HG02571 (cell line): ENCODE data around the gene TXK.
"Not testable (repeated sequence)": the region's sequence is repeated elsewhere in the genome, so short reads cannot be mapped to it uniquely, and the experiment has no call there.

Experiments used
- ATAC-seq: cut with Tn5 transposase; IDR thresholded peaks from one replicate; pipeline ENCODE4 v1.9.1; 2021; ENCODE audit warnings: mild to moderate bottlenecking, moderate library complexity; ENCODE audit not compliant: unreplicated experiment

TXK gene

GRCh38 chr4:48134081-48134480, at the start of gene TXK:
TSS of gene TXK (minus strand) at chr4:48134250. CDS start at chr4:48134170, 80 bp downstream.
- no peak for ATAC-seq

- no peak for ATAC-seq
Measured at GRCh38 chr4:48180234-48180633, 46.2 kb upstream of the TXK start.

GRCh38 chr4:48178931-48179330, 44.9 kb upstream of the TXK start:
- no peak for ATAC-seq

DNA sequence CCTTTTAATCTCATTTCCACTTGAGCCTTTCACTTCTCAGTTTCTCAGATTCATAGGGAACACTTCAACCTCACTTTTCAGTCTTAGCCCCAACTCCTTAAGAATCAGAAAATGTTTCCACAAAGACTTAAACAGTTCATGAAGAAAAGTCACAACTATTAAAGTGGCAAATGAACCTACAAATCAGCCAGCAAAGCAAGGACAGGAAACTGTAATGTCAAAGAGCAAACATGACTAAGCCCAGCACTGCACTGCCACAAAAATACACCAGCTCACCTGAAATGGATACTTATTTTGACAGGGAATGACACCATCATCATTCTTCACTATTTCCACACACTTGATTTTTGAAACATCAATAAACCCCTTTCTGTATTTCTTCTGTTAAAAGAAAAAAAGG, 41.8 kb upstream of the TXK start:
- no peak for ATAC-seq

DNA sequence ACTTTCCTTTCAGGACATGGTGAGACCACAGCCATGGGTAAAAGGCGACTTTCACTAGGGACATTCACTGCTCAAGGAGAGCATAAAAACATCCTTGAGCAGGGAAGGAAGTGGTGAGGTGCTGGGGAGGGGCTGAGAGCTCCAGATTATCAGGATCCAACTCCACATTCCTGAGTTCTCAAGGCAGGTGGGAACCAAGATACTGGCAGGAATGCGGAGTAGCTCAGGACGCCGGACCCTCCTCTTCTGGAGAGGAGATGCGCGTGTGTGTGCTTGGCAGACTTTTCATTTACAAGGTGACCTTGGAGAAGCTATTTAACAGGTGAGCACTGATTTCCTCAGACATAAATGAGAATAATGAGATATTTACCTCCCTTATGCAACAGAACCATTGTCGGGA, 41.3 kb upstream of the TXK start:
- ATAC-seq, result no peak

DNA sequence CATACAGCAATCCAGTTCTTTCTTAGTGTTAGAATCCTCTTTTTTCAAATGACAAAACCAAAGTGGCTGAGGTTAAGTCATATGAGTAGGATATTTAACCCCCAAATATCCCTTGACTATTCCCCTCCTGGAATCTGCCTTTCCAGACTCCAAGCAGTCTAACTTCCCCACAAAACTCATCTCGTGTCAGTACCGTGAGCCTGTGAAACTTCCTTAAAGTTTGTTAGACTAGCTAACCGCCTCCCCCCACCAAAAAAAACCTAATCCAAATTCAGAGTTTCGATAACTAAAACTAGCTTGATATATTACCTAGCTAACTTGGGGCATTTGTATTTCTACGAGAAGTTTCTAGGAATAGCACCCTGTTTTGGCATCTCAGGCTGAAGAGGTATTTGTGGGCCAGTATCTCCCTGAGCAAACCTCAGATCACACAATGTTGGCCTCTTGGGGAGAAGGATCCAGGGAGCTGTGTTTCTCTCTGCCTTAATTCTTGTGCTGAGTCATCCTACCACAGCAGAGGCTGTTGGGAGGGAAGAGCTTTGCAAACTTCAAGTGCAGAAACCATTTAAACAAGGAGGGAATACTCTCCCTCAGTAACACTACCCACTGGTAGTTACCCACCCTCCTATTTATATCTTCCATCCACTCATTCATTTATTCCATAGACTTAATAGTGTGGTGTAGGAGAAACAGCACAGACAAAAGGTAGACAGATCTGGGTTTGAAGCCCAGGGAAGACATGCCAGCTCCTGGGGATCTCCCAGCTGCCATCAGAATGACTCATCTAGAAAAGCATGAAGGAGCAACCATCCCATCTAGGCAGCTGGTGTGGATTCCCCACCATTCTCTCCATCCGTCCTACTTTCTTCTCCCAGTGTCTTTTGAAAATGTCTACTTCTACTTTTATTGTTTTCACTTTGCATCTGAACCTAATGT, 39.3 kb upstream of the TXK start:
- ATAC-seq, result peak; percentile 53

GRCh38 chr4:48172651-48173050, 38.6 kb upstream of the TXK start:
- ATAC-seq, result no peak

- ATAC-seq, result no peak
Measured at GRCh38 chr4:48169636-48170035, 35.6 kb upstream of the TXK start.

DNA sequence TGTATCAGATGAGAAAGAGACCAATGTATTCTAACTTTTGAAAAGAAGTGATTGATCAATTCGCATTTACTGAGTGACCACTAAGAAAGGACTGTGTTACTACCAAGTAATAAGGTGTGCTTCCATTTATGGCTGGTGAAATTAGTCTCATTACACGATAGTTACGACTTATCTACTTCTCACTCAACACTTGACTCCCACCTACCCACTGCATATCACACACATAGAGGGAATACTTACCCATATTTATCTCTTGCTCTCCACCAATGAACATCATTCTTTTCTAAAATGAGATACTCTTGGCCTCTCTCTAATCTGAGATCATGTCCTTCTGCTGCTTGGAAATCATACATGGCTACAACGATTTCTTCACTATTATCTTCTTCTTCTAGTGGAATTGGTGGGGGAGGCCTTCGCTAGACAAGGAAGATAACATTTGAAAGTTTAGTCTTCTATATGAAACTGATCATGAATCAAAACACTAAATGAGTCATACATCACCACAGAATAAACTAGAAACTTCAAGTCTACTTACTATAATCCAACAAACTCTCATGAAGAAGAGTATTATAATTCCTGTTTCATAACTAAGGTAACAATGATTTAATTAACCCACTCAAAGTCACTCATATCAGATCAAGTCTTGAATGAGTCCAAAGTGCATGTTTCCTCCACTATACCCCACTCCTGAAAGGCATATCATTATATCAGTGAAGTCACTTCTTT, 33.7 kb upstream of the TXK start:
- ATAC-seq, result no peak

GRCh38 chr4:48164561-48164960, 30.5 kb upstream of the TXK start:
- ATAC-seq, result not testable (repeated sequence)

DNA sequence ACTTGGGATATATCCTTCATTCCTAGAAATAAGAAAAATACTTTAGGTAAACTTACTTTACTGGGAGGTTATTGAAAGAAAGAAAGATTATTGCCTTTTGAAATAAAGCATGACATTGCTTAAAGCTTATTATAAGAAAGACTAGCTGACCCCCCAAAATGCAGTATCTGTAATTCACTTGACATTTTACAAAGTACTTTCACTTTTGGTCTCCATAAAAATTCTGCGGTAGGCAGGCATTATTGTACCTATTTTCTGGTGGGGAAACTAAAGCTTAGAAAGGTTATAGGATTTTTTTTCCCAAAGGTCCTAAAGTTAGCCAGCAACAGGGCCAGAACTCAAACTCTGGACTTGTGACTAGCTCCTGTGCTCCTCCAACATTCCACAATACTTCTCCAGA, 29.7 kb upstream of the TXK start:
- ATAC-seq, result no peak

- ATAC-seq, result no peak
Measured at GRCh38 chr4:48162162-48162561, 28.1 kb upstream of the TXK start.

DNA sequence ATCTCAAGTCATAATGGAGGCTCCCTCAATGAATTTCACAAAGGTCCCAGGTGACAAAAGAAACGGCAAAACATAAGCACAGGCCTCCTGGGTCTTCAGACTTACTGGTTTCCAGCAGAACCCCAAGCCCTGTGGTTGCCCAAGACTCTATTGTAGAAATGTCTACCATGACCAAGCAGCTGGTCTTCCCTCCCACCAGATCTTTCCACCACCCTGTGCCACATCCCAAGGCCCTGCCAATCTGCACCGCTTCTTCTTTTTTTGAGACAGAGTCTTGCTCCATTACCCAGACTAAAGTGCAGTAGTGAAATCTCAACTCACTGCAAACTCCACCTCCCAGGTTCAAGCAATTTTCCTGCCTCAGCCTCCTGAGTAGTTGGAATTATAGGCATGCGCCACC, 23.2 kb upstream of the TXK start:
- no peak for ATAC-seq

DNA sequence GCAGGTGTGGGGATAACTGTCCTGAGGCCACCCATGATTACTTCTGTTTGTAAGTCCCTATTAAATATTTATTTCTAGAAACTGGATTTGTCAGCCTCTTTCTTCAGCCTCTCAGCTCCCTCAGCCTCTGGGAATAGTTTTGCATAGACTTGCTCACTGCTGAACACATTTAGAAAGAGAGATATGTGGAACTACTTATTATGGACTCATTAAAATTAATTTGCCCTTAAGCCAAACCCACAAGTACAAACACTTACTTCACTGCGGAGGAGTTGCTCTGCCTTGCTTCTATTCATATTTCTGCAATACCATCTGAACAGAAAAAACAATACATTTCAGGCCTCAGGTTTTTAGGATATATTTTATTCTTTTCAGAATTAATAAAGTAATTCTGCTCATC, 22.4 kb upstream of the TXK start:
- ATAC-seq, result no peak

DNA sequence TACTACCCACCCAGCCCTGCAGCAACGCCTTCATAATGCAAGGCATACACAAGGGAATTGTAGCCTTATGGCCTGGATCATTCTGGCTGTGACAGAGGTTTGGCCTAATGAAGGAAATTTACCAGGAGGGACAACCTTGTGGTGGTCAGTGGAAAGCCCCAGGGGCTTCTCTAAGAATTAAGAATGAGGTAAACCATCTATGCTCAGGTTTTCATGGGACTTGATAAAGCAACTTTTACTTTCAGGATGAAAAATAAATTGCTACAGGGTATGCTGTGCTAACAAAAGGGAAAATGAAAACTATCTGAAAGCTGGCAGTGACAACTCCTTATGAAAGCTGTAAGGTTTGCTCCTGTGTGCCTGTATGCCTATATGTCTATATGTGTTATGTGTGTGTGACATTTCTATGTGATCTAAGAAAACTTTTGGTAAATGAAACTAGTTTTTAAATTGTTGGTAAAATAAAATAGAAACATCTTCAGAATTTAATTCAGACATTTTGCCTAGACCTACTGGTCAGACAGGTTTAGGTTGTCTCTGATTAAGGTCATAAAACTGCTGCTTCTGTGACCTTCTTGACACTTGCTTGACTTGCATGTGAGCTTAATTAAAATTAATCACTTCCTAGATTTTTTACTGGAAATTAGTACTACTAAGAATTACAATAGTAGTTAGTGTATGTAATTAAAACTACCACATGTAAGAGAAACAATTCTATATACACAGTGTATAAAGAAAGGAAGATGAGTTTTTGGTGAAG, 19.9 kb upstream of the TXK start:
- no peak for ATAC-seq

DNA sequence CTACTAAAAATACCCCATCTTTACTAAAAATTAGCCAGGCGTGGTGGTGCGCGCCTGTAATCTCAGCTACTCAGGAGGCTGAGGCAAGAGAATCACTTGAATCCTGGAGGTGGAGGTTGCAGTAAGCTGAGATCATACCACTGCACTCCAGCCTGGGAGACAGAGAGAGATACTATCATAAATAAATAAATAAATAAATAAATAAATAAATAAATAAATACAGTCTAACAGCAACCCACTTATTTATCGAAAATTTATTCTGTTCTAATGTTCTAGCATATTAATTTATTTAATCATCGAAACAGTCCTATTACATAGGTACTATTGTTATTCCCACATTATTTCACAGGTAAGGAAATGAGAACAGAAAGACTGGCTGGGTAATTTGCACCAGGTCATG, 18.2 kb upstream of the TXK start:
- ATAC-seq, result no peak

DNA sequence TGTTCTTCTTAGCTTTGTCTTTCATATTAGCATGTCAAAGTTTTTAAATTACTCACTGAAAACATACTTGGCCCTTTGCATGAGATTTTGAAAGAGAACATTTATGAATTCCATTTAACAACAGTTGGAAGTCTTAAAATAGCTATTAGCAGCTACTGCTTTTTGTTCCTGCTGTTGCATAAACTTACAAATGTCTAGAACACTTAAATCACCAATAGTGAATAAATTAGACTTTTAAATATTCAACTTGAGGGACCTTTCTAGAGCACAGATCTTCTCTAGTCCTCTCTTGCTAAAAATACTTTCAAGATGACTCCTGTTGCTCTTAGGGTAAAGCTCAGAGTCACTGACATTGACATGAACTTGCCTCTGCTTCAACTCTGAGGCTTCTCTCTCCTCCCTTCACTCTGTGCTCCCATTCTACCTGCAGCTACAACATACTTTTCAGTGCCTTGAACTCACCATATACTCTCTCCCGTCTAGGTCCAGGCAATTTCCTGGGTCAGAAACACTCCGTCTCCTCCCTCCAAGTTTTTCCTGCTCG, 15.8 kb upstream of the TXK start:
- ATAC-seq, result no peak

- ATAC-seq, result no peak
Measured at GRCh38 chr4:48147621-48148020, 13.6 kb upstream of the TXK start.

- ATAC-seq, result no peak
Measured at GRCh38 chr4:48141048-48141447, 7.0 kb upstream of the TXK start.

DNA sequence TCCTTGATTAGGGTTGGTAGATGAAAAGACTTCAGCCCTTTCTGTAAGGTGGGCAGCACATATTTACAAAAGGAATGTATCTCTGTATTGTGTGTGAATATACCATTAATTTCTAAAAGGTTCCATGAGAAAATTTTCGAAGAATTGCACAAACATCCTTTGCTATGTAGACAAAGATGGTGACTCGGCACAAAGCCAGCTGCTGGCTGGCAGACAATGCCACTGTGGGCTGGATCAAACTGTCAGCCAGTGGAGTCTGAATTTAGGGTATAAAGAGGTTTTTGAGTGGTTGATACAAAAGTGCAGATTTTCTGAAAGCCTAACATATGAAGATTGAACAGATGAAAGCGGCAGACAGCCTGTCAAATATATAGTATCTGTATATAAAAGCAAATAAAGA, 5.6 kb upstream of the TXK start:
- no peak for ATAC-seq

- ATAC-seq, result peak; percentile 67
Measured at GRCh38 chr4:48138936-48139335, 4.9 kb upstream of the TXK start.
